Neural progenitor cell (in vitro differentiated cells): Measurements from ENCODE around the gene OGFOD1.

Experiments
- EZH2 ChIP-seq: fragments of 200-600 bp; sonication (generic); IDR thresholded peaks from 2 replicates; pipeline ENCODE4 v1.6.1; 2017; ENCODE audit warnings: antibody characterized with exemption, mild to moderate bottlenecking, moderate library complexity
- EZH2phosphoT487 ChIP-seq: fragments of 200-600 bp; sonication (generic); IDR thresholded peaks from 2 replicates; pipeline ENCODE4 v1.6.1; 2017; ENCODE audit warnings: antibody characterized with exemption
- TF ChIP-seq, protein P1 (sequence below): fragments of 200-600 bp; sonication (generic); IDR thresholded peaks from 2 replicates; pipeline ENCODE4 v1.5.1; 2017; ENCODE audit warnings: antibody characterized with exemption, mild to moderate bottlenecking

DNA sequence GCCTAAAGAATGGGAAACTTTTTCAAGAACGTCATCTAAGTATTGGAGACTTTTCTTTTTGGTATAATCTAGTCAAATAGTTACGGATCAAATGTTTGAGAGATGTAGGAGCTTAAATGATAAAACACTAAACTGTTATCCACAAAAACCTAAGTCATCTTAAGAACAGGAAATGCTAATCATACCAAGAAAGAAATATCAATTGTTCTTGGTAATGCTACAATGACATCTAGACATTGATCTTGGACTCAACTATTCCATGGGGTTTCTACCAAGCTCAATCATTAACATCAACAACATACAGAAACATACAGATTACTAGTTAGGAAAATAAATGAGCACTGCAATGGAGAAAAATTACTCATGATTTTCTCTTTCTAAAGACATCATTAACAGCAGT lies 4.1 kb upstream of the OGFOD1 start:
- TF ChIP-seq, protein P1, sequence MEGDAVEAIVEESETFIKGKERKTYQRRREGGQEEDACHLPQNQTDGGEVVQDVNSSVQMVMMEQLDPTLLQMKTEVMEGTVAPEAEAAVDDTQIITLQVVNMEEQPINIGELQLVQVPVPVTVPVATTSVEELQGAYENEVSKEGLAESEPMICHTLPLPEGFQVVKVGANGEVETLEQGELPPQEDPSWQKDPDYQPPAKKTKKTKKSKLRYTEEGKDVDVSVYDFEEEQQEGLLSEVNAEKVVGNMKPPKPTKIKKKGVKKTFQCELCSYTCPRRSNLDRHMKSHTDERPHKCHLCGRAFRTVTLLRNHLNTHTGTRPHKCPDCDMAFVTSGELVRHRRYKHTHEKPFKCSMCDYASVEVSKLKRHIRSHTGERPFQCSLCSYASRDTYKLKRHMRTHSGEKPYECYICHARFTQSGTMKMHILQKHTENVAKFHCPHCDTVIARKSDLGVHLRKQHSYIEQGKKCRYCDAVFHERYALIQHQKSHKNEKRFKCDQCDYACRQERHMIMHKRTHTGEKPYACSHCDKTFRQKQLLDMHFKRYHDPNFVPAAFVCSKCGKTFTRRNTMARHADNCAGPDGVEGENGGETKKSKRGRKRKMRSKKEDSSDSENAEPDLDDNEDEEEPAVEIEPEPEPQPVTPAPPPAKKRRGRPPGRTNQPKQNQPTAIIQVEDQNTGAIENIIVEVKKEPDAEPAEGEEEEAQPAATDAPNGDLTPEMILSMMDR: no peak
- no peak for TF ChIP-seq EZH2
- no peak for TF ChIP-seq EZH2phosphoT487
